Breast epithelium (tissue), 4 donors: ENCODE data around the gene NFIB. TPM values are rescaled to one million over a fixed set of nuclear protein-coding genes. Genes with fewer than 3 reads are reported as not detected.

Experiments used
- DNase-seq, 2 donors: peaks; one replicate each; pipeline ENCODE4 v3.0.0-alpha.2; 2019; ENCODE audit warnings: low spot score in 2 of 2
- H3K27ac ChIP-seq, 2 donors: fragments of 200-600 bp; sonication (generic) in 1 of 2; one replicate each; pipeline ENCODE4 v1.5.1; 2016 to 2019; ENCODE audit warnings: mild to moderate bottlenecking in 1 of 2
- H3K27me3 ChIP-seq, 2 donors: fragments of 200-600 bp; sonication (generic) in 1 of 2; one replicate each; pipeline versions ENCODE4 v1.5.1 to v1.6.0; 2017 to 2019; ENCODE audit warnings: control low read depth in 1 of 2, mild to moderate bottlenecking in 1 of 2
- H3K36me3 ChIP-seq: fragments of 200-600 bp; one replicate; pipeline ENCODE4 v1.5.1; 2019
- H3K4me1 ChIP-seq, 2 donors: fragments of 200-600 bp; sonication (generic); one replicate each; pipeline ENCODE4 v1.5.1; 2016 to 2019; ENCODE audit warnings: control low read depth in 1 of 2
- H3K4me3 ChIP-seq, 3 donors: fragments of 200-600 bp; sonication (generic); 1 replicate in 2 of 3; 2 replicates in 1 of 3; pipeline ENCODE4 v1.5.1; 2016 to 2019; ENCODE audit warnings: mild to moderate bottlenecking in 3 of 3, moderate library complexity in 2 of 3
- H3K9me3 ChIP-seq, 2 donors: fragments of 200-600 bp; sonication (generic) in 1 of 2; one replicate each; pipeline ENCODE4 v1.5.1; 2016 to 2019; ENCODE audit warnings: control low read depth in 1 of 2
- POLR2A ChIP-seq: fragments of 450-650 bp; IDR thresholded peaks from one replicate; pipeline ENCODE4 v1.6.1; 2016; ENCODE audit warnings: antibody characterized with exemption, mild to moderate bottlenecking, moderate library complexity
- POLR2AphosphoS5 ChIP-seq, 3 donors: sonication (generic); formaldehyde crosslinking; IDR thresholded peaks; one replicate each; pipeline ENCODE4 v1.6.1; 2017; ENCODE audit warnings: antibody characterized with exemption in 3 of 3
- intact Hi-C: fragments of 100-400 bp; cut with DNase I; formaldehyde crosslinking; loops from one replicate; pipeline ENCODE4 v1.15.1; 2023; ENCODE audit warnings: low total_unique reads
- total RNA-seq, 3 donors: library from RNA; depleted of rRNA; stranded (reverse); fragments of >200 nt; gene quantifications; one replicate each; pipeline ENCODE4 v1.1.0, GENCODE V29; 2016
- TF ChIP-seq, protein P1 (sequence below), 3 donors: fragments of 450-650 bp; IDR thresholded peaks; one replicate each; pipeline ENCODE4 v1.5.1; 2016 to 2017; ENCODE audit warnings: antibody characterized with exemption in 3 of 3, mild to moderate bottlenecking in 3 of 3, moderate library complexity in 3 of 3

NFIB gene
- 100 to 1,000 TPM in 2 of 3 donors, 10 to 100 TPM in 1; 95.2 to 237 (median 105) TPM for total RNA-seq

- H3K36me3 ChIP-seq: no peaks in the 10 kb centered on the region
- DNase-seq: no peak
- no peaks in the 10 kb centered on the region for H3K4me1 ChIP-seq
- intact Hi-C loops: no loop called here
- TF ChIP-seq, protein P1, sequence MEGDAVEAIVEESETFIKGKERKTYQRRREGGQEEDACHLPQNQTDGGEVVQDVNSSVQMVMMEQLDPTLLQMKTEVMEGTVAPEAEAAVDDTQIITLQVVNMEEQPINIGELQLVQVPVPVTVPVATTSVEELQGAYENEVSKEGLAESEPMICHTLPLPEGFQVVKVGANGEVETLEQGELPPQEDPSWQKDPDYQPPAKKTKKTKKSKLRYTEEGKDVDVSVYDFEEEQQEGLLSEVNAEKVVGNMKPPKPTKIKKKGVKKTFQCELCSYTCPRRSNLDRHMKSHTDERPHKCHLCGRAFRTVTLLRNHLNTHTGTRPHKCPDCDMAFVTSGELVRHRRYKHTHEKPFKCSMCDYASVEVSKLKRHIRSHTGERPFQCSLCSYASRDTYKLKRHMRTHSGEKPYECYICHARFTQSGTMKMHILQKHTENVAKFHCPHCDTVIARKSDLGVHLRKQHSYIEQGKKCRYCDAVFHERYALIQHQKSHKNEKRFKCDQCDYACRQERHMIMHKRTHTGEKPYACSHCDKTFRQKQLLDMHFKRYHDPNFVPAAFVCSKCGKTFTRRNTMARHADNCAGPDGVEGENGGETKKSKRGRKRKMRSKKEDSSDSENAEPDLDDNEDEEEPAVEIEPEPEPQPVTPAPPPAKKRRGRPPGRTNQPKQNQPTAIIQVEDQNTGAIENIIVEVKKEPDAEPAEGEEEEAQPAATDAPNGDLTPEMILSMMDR (IDR thresholded peaks at IDR 0.05): no peak
- TF ChIP-seq POLR2A (no peak), POLR2AphosphoS5 (IDR thresholded peaks at IDR 0.05) (no peak)
- H3K27ac ChIP-seq: peak within 1 kb of the TSS; percentile 96 to 99
- no peaks in the 10 kb centered on the region for H3K27me3 ChIP-seq
- H3K9me3 ChIP-seq: no peaks in the 10 kb centered on the region
- peak within 1 kb of the TSS; percentile 73 to 83 (median 79) for H3K4me3 ChIP-seq
Measured at GRCh38 chr9:14313951-14314423, at the start of gene NFIB. NFIB (minus strand) TSS chr9:14314141; CDS start chr9:14313511, 630 bp downstream.

DNA sequence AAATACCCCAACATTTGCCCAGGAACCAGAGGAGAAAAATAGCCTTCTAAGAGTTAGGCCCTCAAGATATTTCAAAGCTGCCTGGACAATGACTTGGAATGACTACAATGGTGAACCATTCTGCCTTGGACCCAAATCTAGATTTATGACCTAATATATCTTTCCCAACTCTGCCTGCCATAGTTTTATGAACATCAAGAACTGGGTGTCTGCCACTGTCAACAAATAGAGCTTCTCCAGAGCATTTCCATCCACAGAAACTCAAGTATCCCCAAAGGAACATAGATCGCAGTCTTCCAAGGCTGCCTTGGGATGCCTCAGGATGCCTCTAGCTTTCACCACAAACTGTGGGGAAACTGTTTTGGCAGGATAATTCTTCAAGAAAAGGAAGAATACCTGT is 48.2 kb upstream of the NFIB start:
- intact Hi-C loops: no loop called here
- Histone ChIP-seq H3K27me3 (no peaks in the 10 kb centered on the region), H3K27ac (no peak overlapping the region), H3K4me3 (no peak overlapping the region), H3K9me3 (no peaks in the 10 kb centered on the region), H3K36me3 (no peaks in the 10 kb centered on the region), H3K4me1 (no peaks in the 10 kb centered on the region)
- no peak for DNase-seq
- TF ChIP-seq, protein P1 (IDR thresholded peaks at IDR 0.05): no peak
- TF ChIP-seq POLR2AphosphoS5 (IDR thresholded peaks at IDR 0.05): peak in 1 of 3 donors; percentile 36

DNA sequence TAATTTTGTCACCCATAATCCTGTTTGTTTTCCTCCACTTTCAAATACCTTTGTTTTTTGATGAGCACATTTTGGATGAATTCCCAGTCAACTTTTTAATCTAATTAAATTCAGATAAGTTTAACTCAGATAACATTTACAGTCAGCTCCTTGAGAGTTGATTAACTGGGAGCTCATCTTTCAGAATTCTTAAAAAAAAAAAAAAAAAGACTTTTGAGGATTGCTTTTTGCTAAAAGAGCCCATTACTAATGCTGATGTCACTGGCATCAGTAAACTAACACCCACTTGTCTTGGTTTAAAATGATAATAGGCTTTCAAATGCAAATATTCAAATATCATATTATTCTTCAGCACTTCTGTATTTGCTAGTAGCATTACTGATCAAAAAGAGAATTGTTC is 47.1 kb upstream of the NFIB start:
- DNase-seq: no peak
- Histone ChIP-seq H3K36me3 (no peaks in the 10 kb centered on the region), H3K4me3 (no peak overlapping the region), H3K9me3 (no peaks in the 10 kb centered on the region), H3K27me3 (no peaks in the 10 kb centered on the region), H3K27ac (no peak overlapping the region), H3K4me1 (no peaks in the 10 kb centered on the region)
- intact Hi-C loops: no loop called here
- no peak for TF ChIP-seq POLR2AphosphoS5 (IDR thresholded peaks at IDR 0.05)
- no peak for TF ChIP-seq POLR2A
- TF ChIP-seq, protein P1 (IDR thresholded peaks at IDR 0.05): no peak

DNA sequence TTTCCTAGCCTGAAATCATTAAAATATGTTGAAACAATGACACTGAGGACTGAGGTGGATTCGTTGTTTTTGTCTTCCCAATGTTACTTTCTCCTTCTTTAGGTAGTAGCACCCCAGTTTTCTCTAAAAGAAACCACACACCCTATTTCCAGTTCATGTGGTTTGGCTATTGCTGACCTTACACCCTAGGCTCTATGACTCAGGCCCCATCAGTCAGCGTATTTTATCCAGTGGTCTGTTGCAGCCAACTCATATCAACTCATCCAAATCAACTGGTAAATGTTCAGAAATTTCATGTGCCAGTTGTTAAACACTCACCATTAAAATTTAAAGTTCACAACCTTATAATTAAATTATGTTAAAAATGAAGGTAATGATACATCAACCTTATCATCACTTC is 44.6 kb upstream of the NFIB start:
- H3K4me3 ChIP-seq: no peak overlapping the region
- H3K36me3 ChIP-seq: no peaks in the 10 kb centered on the region
- intact Hi-C loops: no loop called here
- no peaks in the 10 kb centered on the region for H3K4me1 ChIP-seq
- TF ChIP-seq POLR2A (no peak), POLR2AphosphoS5 (IDR thresholded peaks at IDR 0.05) (no peak)
- TF ChIP-seq, protein P1 (IDR thresholded peaks at IDR 0.05): no peak
- no peak overlapping the region for H3K27ac ChIP-seq
- H3K27me3 ChIP-seq: no peaks in the 10 kb centered on the region
- no peak for DNase-seq
- no peaks in the 10 kb centered on the region for H3K9me3 ChIP-seq

- no peak for DNase-seq
- Histone ChIP-seq H3K27ac (peak overlapping the region in 1 of 2 donors; percentile 43), H3K27me3 (no peaks in the 10 kb centered on the region), H3K36me3 (no peaks in the 10 kb centered on the region), H3K4me1 (no peaks in the 10 kb centered on the region), H3K4me3 (no peak overlapping the region), H3K9me3 (no peaks in the 10 kb centered on the region)
- TF ChIP-seq, protein P1 (IDR thresholded peaks at IDR 0.05): no peak
- intact Hi-C loops: no loop called here
Measured at GRCh38 chr9:14356351-14357265, 42.7 kb upstream of the NFIB start.
